Kidney (tissue), 14 donors: ENCODE results near the gene TMBIM1. TPM values are rescaled to one million over a fixed set of nuclear protein-coding genes. Genes with fewer than 3 reads are reported as not detected.

Experiments used
- DNase-seq, 5 donors: peaks; one replicate each; pipeline ENCODE4 v3.0.0-alpha.2; 2013 to 2020
- FAIRE-seq: peaks from 2 replicates; lab custom pipeline; 2012; peaks lifted over from hg19 to GRCh38; lab: Jason Lieb, UNC
- H3K27ac ChIP-seq, 2 donors: one replicate each; pipeline ENCODE4 v1.7.0; 2013; ENCODE audit warnings: low read depth in 2 of 2, low read length in 2 of 2, inconsistent platforms in 1 of 2
- H3K27me3 ChIP-seq: one replicate; pipeline ENCODE4 v1.7.1; 2013; ENCODE audit warnings: low read length, inconsistent platforms; ENCODE audit not compliant: control insufficient read depth, insufficient read depth
- H3K36me3 ChIP-seq, 3 donors: one replicate each; pipeline versions ENCODE4 v1.7.0 to v1.7.1; 2013; ENCODE audit warnings: low read length in 3 of 3, control low read depth in 1 of 3, inconsistent platforms in 1 of 3; ENCODE audit not compliant: insufficient read depth in 3 of 3, control insufficient read depth in 2 of 3
- H3K4me1 ChIP-seq, 3 donors: one replicate each; pipeline versions ENCODE4 v1.7.0 to v1.7.1; 2013; ENCODE audit warnings: low read length in 3 of 3, inconsistent platforms in 1 of 3, low read depth in 1 of 3; ENCODE audit not compliant: control insufficient read depth in 2 of 3, insufficient read depth in 2 of 3
- H3K4me3 ChIP-seq, 3 donors: one replicate each; pipeline versions ENCODE4 v1.7.0 to v1.8.1; 2013; ENCODE audit warnings: low read length in 3 of 3, control low read depth in 1 of 3, inconsistent platforms in 1 of 3
- H3K9ac ChIP-seq, 3 donors: one replicate each; pipeline versions ENCODE4 v1.7.0 to v1.7.1; 2013; ENCODE audit warnings: low read length in 3 of 3, control low read depth in 1 of 3, inconsistent platforms in 1 of 3
- H3K9me3 ChIP-seq, 3 donors: one replicate each; pipeline versions ENCODE4 v1.7.0 to v1.7.1; 2013; ENCODE audit warnings: low read length in 3 of 3, control low read depth in 1 of 3, inconsistent platforms in 1 of 3; ENCODE audit not compliant: control insufficient read depth in 2 of 3, insufficient read depth in 1 of 3
- CTCF ChIP-seq: IDR thresholded peaks from 3 replicates; pipeline ENCODE4 v1.5.1; 2012; ENCODE audit warnings: mild to moderate bottlenecking, moderate library complexity, borderline replicate concordance; ENCODE audit not compliant: insufficient read depth; ENCODE audit errors: extremely low read depth
- intact Hi-C: fragments of 100-400 bp; cut with DNase I; formaldehyde crosslinking; loops from one replicate; pipeline ENCODE4 v1.11.1; 2022
- microRNA-seq: library from miRNA; unstranded; fragments of <30 nt; microRNA quantifications from one replicate; pipeline ENCODE4 v1.2.0, GENCODE V29; 2020
- polyA plus RNA-seq: library from polyadenylated mRNA; stranded (reverse); fragments of 350-450 nt; fragmentation: Illumina TruSeq; extraction: RNeasy Lipid Tissue Mini Kit (QIAGEN cat#74804); gene quantifications from one replicate; pipeline ENCODE4 v1.2.3, GENCODE V29; 2014; ENCODE audit warnings: low read depth, low replicate concordance; ENCODE audit not compliant: insufficient read depth
- total RNA-seq: library from RNA; stranded (reverse); fragmentation: NEBNext Ultra II Directional; extraction: Animal tissue kit (Norgen Biotek cat#: 25700); gene quantifications from one replicate; pipeline ENCODE4 v1.2.1, GENCODE V29; 2021
- donor health status: control.
- donor health status: control.
- donor health status: control.
- donor health status: control.
- donor health status: control.
- donor health status: DM: yes; HTN: yes; CAD: no.
- donor health status: Normal renal cell carcinoma (clear cell type).

Gene TMBIM1
- total and polyA plus RNA-seq, 2 donors from 2014 or later = 130 to 217 TPM

GRCh38 chr2:218228366-218229090 is 63.8 kb downstream of the TMBIM1 start:
- no peak for DNase-seq
- Histone ChIP-seq H3K27ac (peak overlapping the region in 1 of 2 donors; percentile 62), H3K36me3 (peaks cover 4 to 29% (median 18%) of the 10 kb centered on the region in 3 donors), H3K4me3 (no peak overlapping the region), H3K9ac (no peak overlapping the region), H3K9me3 (no peaks in the 10 kb centered on the region), H3K27me3 (no peaks in the 10 kb centered on the region), H3K4me1 (peaks cover 0 to 18% (median 12%) of the 10 kb centered on the region in 3 donors)
- FAIRE-seq = no peak
- intact Hi-C loops = no loop called here
- TF ChIP-seq CTCF = no peak

GRCh38 chr2:218226903-218227302 is 65.4 kb downstream of the TMBIM1 start:
- Histone ChIP-seq H3K27me3 (no peaks in the 10 kb centered on the region), H3K27ac (no peak overlapping the region), H3K4me1 (peaks cover 0 to 25% (median 16%) of the 10 kb centered on the region in 3 donors), H3K4me3 (no peak overlapping the region), H3K9me3 (no peaks in the 10 kb centered on the region), H3K36me3 (peaks cover 3 to 19% (median 16%) of the 10 kb centered on the region in 3 donors), H3K9ac (no peak overlapping the region)
- no peak for FAIRE-seq
- no peak for DNase-seq
- intact Hi-C loops = no loop called here
- no peak for TF ChIP-seq CTCF

Small RNA genes within 50 kb of the gene (microRNA-seq; reads per million reads assigned to microRNA genes)
- gene MIR6513 = 2.7 reads per million
- gene MIR6810 = not detected

Other genes with a start within 250 kb of the TMBIM1 start
- gene RUFY4, start 223.2 kb downstream of the TMBIM1 start, total RNA-seq = 0.69 TPM
- gene RUFY4, start 223.2 kb downstream of the TMBIM1 start, polyA plus RNA-seq = not detected
- gene CXCR2, start 166.5 kb downstream of the TMBIM1 start, total RNA-seq = 0.44 TPM
- not detected for gene CXCR2, start 166.5 kb downstream of the TMBIM1 start, polyA plus RNA-seq
- 0.09 TPM for gene CXCR1, start 125.5 kb downstream of the TMBIM1 start, total RNA-seq
- not detected for gene CXCR1, start 125.5 kb downstream of the TMBIM1 start, polyA plus RNA-seq
- 252 TPM for gene ARPC2, start 75.3 kb downstream of the TMBIM1 start, total RNA-seq
- gene ARPC2, start 75.3 kb downstream of the TMBIM1 start, polyA plus RNA-seq = 195 TPM
- 3.2 TPM for gene GPBAR1, start 31.5 kb downstream of the TMBIM1 start, total RNA-seq
- 6.0 TPM for gene GPBAR1, start 31.5 kb downstream of the TMBIM1 start, polyA plus RNA-seq
- gene AAMP, start 22.4 kb downstream of the TMBIM1 start, total RNA-seq = 70.1 TPM
- 108 TPM for gene AAMP, start 22.4 kb downstream of the TMBIM1 start, polyA plus RNA-seq
- gene PNKD, start 22.0 kb downstream of the TMBIM1 start, total RNA-seq = 90.6 TPM
- gene PNKD, start 22.0 kb downstream of the TMBIM1 start, polyA plus RNA-seq = 244 TPM
- 6.2 TPM for gene CATIP, start 64.4 kb upstream of the TMBIM1 start, total RNA-seq
- gene CATIP, start 64.4 kb upstream of the TMBIM1 start, polyA plus RNA-seq = 7.6 TPM
- 37.6 TPM for gene SLC11A1, start 89.8 kb upstream of the TMBIM1 start, total RNA-seq
- gene SLC11A1, start 89.8 kb upstream of the TMBIM1 start, polyA plus RNA-seq = 1.2 TPM
- 196 TPM for gene CTDSP1, start 107.4 kb upstream of the TMBIM1 start, total RNA-seq
- gene CTDSP1, start 107.4 kb upstream of the TMBIM1 start, polyA plus RNA-seq = 118 TPM
- gene VIL1, start 126.6 kb upstream of the TMBIM1 start, total RNA-seq = 9.0 TPM
- 10.5 TPM for gene VIL1, start 126.6 kb upstream of the TMBIM1 start, polyA plus RNA-seq